Ishikawa (cell line): Measurements from ENCODE around the gene MICOS13.

Experiments
- CEBPB ChIP-seq: IDR thresholded peaks from 2 replicates; pipeline ENCODE4 v1.6.1; 2012
- CREB1 ChIP-seq: IDR thresholded peaks from 2 replicates; pipeline ENCODE4 v1.6.1; 2012; ENCODE audit warnings: low read depth
- EGR1 ChIP-seq: IDR thresholded peaks from 2 replicates; pipeline ENCODE4 v1.6.1; 2012
- EP300 ChIP-seq: IDR thresholded peaks from 2 replicates; pipeline ENCODE4 v1.6.1; 2012; ENCODE audit warnings: borderline replicate concordance
- FOXM1 ChIP-seq: IDR thresholded peaks from 2 replicates; pipeline ENCODE4 v1.6.1; 2012; ENCODE audit warnings: low read depth, borderline replicate concordance
- NFIC ChIP-seq: IDR thresholded peaks from 2 replicates; pipeline ENCODE4 v1.6.1; 2012
- RAD21 ChIP-seq: IDR thresholded peaks from 2 replicates; pipeline ENCODE4 v1.6.1; 2012; ENCODE audit warnings: low read depth
- TAF1 ChIP-seq: IDR thresholded peaks from 2 replicates; pipeline ENCODE4 v1.6.1; 2012; ENCODE audit warnings: low read depth, mild to moderate bottlenecking
- TCF12 ChIP-seq: IDR thresholded peaks from 2 replicates; pipeline ENCODE4 v1.6.1; 2012; ENCODE audit warnings: low read depth
- TEAD4 ChIP-seq: IDR thresholded peaks from 2 replicates; pipeline ENCODE4 v1.6.1; 2012
- YY1 ChIP-seq: IDR thresholded peaks from 2 replicates; pipeline ENCODE4 v1.6.1; 2012; ENCODE audit warnings: low read depth
- ZBTB7A ChIP-seq: IDR thresholded peaks from 2 replicates; pipeline ENCODE4 v1.6.1; 2012; ENCODE audit warnings: low read depth
- TF ChIP-seq, protein P1 (sequence below): IDR thresholded peaks from 2 replicates; pipeline ENCODE4 v1.6.1; 2012; ENCODE audit warnings: low read depth, mild to moderate bottlenecking
- TF ChIP-seq, protein P2 (sequence below): IDR thresholded peaks from 2 replicates; pipeline ENCODE4 v1.6.1; 2012
- TF ChIP-seq, protein P3 (sequence below): IDR thresholded peaks from 2 replicates; pipeline ENCODE4 v1.6.1; 2012

The MICOS13 gene

DNA sequence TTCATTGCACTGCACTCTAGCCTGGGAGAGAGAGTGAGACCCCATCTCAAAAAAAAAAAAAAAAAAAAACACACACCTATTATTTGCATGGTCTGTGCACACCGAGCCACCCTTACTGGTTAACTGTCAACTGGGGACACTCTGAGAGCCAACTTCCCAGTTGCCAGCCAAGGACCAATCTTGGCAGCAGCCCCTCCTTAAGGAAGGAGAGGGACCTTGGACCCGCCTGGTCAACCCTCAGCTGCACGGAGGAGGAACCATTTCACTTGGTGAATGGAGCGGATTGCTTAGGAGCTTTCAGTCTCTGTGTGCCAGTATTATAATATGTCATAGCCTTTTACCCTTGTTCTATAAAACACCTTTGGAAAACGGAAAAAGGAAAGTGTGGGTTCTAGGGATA, 24.9 kb downstream of the MICOS13 start:
- no peak for TF ChIP-seq TEAD4
- no peak for TF ChIP-seq CEBPB

DNA sequence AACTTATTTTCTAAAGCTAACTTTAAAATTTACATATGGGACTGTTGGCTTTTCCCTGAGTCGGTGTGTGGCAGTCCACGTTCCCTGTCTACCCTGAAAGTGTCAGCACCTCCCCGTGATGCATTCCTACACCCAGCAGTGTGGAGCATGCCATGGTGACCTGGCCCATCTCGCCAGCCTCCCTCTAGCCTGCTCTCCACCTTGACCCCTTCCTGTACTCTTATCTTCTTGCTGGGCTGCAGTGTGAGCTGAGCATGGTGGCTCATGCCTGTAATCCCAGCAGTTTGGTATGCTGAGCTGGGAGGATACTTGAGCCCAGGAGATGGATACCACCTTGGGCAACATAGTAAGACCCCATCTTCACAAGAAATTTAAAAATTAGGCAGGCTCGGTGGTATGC, 25.4 kb downstream of the MICOS13 start:
- no peak for TF ChIP-seq TCF12
- TF ChIP-seq CEBPB: no peak
- no peak for TF ChIP-seq CREB1
- TF ChIP-seq, protein P1, sequence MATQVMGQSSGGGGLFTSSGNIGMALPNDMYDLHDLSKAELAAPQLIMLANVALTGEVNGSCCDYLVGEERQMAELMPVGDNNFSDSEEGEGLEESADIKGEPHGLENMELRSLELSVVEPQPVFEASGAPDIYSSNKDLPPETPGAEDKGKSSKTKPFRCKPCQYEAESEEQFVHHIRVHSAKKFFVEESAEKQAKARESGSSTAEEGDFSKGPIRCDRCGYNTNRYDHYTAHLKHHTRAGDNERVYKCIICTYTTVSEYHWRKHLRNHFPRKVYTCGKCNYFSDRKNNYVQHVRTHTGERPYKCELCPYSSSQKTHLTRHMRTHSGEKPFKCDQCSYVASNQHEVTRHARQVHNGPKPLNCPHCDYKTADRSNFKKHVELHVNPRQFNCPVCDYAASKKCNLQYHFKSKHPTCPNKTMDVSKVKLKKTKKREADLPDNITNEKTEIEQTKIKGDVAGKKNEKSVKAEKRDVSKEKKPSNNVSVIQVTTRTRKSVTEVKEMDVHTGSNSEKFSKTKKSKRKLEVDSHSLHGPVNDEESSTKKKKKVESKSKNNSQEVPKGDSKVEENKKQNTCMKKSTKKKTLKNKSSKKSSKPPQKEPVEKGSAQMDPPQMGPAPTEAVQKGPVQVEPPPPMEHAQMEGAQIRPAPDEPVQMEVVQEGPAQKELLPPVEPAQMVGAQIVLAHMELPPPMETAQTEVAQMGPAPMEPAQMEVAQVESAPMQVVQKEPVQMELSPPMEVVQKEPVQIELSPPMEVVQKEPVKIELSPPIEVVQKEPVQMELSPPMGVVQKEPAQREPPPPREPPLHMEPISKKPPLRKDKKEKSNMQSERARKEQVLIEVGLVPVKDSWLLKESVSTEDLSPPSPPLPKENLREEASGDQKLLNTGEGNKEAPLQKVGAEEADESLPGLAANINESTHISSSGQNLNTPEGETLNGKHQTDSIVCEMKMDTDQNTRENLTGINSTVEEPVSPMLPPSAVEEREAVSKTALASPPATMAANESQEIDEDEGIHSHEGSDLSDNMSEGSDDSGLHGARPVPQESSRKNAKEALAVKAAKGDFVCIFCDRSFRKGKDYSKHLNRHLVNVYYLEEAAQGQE: no peak
- no peak for TF ChIP-seq EP300
- TF ChIP-seq TAF1: no peak
- TF ChIP-seq, protein P2, sequence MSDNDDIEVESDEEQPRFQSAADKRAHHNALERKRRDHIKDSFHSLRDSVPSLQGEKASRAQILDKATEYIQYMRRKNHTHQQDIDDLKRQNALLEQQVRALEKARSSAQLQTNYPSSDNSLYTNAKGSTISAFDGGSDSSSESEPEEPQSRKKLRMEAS: no peak
- no peak for TF ChIP-seq FOXM1
- TF ChIP-seq TEAD4: no peak
- no peak for TF ChIP-seq NFIC
- TF ChIP-seq, protein P3, sequence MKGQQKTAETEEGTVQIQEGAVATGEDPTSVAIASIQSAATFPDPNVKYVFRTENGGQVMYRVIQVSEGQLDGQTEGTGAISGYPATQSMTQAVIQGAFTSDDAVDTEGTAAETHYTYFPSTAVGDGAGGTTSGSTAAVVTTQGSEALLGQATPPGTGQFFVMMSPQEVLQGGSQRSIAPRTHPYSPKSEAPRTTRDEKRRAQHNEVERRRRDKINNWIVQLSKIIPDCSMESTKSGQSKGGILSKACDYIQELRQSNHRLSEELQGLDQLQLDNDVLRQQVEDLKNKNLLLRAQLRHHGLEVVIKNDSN: no peak
- TF ChIP-seq EGR1: no peak
- no peak for TF ChIP-seq YY1
- no peak for TF ChIP-seq ZBTB7A
- no peak for TF ChIP-seq RAD21

DNA sequence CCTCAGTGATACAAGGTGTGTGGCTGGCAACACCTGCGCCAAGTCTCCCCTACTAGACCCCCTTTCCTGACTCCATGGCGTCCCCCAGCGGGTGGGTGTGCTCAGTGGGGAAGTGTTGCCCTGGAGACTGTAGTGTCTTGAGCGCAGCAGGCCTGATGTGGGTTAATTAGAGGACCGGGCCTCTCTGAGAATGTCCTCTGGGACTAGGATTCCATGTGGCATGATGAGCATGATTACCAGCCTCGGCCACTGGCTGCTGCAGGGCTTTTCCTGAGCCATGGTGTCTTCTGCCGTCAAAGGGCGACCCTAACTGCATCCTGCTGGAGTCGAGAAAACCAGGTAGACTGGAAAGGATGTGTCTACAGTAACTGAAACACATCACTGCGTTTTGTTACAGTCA, 28.1 kb downstream of the MICOS13 start:
- no peak for TF ChIP-seq NFIC
- TF ChIP-seq, protein P1: no peak
- TF ChIP-seq EP300: no peak
- TF ChIP-seq CEBPB: no peak
- TF ChIP-seq, protein P3: no peak
- TF ChIP-seq TEAD4: no peak
- no peak for TF ChIP-seq TCF12
- TF ChIP-seq ZBTB7A: no peak
- no peak for TF ChIP-seq FOXM1
- TF ChIP-seq RAD21: no peak
- TF ChIP-seq YY1: no peak
- TF ChIP-seq EGR1: no peak

DNA sequence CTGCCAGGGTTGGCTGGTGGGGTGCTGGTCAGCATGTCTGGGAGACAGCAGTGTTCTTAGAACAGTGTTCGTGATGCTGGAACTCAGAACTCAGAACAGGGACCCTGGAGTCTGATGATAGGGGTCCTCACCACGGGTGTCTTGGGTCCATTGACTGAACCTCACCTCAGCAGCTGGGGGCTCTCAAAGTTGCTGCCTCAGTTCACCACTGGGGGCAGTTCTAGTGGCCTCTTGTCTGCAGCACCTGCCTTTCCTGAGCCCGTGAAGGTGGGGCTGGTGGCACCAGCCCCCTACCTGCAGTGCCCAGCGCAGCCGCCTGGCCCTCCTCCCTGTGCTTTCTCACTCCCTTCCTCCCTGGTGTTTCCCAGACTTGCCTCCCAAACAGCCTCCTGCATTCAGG, 29.0 kb downstream of the MICOS13 start:
- no peak for TF ChIP-seq NFIC
- TF ChIP-seq TCF12: no peak
- no peak for TF ChIP-seq CEBPB
- TF ChIP-seq YY1: no peak
- no peak for TF ChIP-seq FOXM1

DNA sequence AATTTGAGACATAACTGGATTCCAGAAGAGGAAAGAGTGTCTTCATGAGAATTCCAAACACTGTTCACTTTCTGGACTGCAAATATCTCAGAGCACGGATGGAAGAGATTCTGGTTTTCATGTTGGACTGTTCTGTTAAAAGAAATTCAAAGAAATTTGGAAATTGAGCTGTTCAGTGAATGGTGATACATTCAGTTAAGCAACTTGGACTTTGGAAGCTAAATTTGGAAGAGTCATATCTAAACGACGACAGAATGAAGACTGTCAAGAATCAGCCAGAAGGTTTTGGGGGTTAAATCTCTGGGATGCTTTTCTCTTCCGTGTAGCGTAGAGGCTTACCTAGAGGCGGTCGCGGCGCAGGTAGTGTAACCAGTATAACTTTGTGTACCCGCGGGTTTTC, 31.9 kb downstream of the MICOS13 start:
- no peak for TF ChIP-seq CREB1

DNA sequence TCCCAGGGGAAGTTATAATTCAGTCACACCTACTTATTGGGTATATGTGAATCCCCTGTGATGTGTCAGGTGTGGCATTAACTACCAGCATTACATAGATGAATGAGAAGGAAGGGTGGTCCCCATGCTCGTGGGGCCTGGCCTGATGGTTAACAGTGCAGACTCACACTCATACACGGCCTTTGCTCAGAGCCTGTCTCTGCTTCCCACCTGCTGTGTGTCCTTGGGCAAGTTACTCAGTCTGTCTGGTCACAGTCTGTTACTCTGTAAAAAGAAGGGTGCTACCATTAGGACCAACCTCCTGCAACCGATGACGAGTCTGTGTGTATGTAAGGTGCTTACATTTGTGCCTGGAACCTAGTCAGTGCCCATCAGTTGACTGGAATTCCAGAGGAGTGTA, 33.6 kb downstream of the MICOS13 start:
- TF ChIP-seq EP300 (no peak), YY1 (no peak), TCF12 (no peak), CEBPB (no peak), NFIC (no peak), RAD21 (no peak), FOXM1 (no peak), ZBTB7A (no peak), TEAD4 (no peak), EGR1 (no peak)
- TF ChIP-seq, protein P1: no peak
- TF ChIP-seq, protein P2: no peak
- TF ChIP-seq, protein P3: no peak
